Measurements from ENCODE around the gene DGKQ.

GRCh38 chr4:996997-997374 lies 23.6 kb upstream of the DGKQ start:
- TF ChIP-seq, protein P1, sequence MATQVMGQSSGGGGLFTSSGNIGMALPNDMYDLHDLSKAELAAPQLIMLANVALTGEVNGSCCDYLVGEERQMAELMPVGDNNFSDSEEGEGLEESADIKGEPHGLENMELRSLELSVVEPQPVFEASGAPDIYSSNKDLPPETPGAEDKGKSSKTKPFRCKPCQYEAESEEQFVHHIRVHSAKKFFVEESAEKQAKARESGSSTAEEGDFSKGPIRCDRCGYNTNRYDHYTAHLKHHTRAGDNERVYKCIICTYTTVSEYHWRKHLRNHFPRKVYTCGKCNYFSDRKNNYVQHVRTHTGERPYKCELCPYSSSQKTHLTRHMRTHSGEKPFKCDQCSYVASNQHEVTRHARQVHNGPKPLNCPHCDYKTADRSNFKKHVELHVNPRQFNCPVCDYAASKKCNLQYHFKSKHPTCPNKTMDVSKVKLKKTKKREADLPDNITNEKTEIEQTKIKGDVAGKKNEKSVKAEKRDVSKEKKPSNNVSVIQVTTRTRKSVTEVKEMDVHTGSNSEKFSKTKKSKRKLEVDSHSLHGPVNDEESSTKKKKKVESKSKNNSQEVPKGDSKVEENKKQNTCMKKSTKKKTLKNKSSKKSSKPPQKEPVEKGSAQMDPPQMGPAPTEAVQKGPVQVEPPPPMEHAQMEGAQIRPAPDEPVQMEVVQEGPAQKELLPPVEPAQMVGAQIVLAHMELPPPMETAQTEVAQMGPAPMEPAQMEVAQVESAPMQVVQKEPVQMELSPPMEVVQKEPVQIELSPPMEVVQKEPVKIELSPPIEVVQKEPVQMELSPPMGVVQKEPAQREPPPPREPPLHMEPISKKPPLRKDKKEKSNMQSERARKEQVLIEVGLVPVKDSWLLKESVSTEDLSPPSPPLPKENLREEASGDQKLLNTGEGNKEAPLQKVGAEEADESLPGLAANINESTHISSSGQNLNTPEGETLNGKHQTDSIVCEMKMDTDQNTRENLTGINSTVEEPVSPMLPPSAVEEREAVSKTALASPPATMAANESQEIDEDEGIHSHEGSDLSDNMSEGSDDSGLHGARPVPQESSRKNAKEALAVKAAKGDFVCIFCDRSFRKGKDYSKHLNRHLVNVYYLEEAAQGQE (IDR thresholded peaks at IDR 0.05; ENCODE audit: insufficient read depth in 1 of 2, low read depth in 2 of 2, low read length in 1 of 2): no peak
- TF ChIP-seq CTCF (IDR thresholded peaks at IDR 0.05): no peak
- TF ChIP-seq POLR2AphosphoS5 (IDR thresholded peaks at IDR 0.05; ENCODE audit: low read depth, low read length): no peak
